Endothelial cell of umbilical vein (primary cell): ENCODE measurements around the gene LRP3. TPM values are rescaled to one million over a fixed set of nuclear protein-coding genes. Genes with fewer than 3 reads are reported as not detected.

ENCODE experiments used
- BruUV-seq: library from RNA; stranded (reverse); fragments of 400-500 nt; replicated peaks from 2 replicates; lab custom pipeline; 2021; lab: Mats Ljungman, UMichigan
- CTCF ChIA-PET: fragments of 300-600, 350-600 bp; sonication (Branson Sonifier 250); formaldehyde crosslinking; loops from one replicate; lab custom pipeline; 2021; ENCODE audit warnings: antibody characterized with exemption, inconsistent platforms; lab: Charles Lee
- POLR2A ChIA-PET: fragments of 300-600, 350-600 bp; sonication (Branson Sonifier 250); formaldehyde crosslinking; loops from one replicate; lab custom pipeline; 2021; ENCODE audit warnings: antibody characterized with exemption, inconsistent platforms; lab: Charles Lee
- DNase-seq: peaks from one replicate; pipeline ENCODE4 v3.0.0-alpha.2; 2011; ENCODE audit warnings: low read depth, low spot score
- FAIRE-seq: peaks from 2 replicates; lab custom pipeline; 2011; peaks lifted over from hg19 to GRCh38; lab: Jason Lieb, UNC
- H2AFZ ChIP-seq: 2 replicates; pipeline ENCODE4 v1.6.0; 2012; ENCODE audit warnings: low read depth, low read length, control low read depth, inconsistent platforms
- H3K27ac ChIP-seq: 2 replicates; pipeline ENCODE4 v1.5.1; 2011; ENCODE audit warnings: low read depth, mild to moderate bottlenecking, control low read depth, low read length, moderate library complexity; ENCODE audit not compliant: insufficient read depth
- H3K27me3 ChIP-seq, 2 experiments: 2 replicates each; pipeline versions ENCODE4 v1.6.0 to v1.6.1; 2011; ENCODE audit warnings: low read length in 2 of 2, mixed read lengths in 1 of 2; ENCODE audit not compliant: control insufficient read depth in 2 of 2, insufficient read depth in 2 of 2
- H3K36me3 ChIP-seq, 2 experiments: 2 replicates in 1 of 2; 3 replicates in 1 of 2; pipeline ENCODE4 v1.5.1; 2011; ENCODE audit warnings: low read length in 2 of 2, mild to moderate bottlenecking in 1 of 2, moderate library complexity in 1 of 2; ENCODE audit not compliant: control insufficient read depth in 2 of 2, insufficient read depth in 2 of 2; ENCODE audit errors: extremely low read depth in 1 of 2
- H3K4me1 ChIP-seq: 3 replicates; pipeline ENCODE4 v1.5.1; 2011; ENCODE audit warnings: mild to moderate bottlenecking, low read length; ENCODE audit not compliant: control insufficient read depth, insufficient read depth; ENCODE audit errors: extremely low read depth
- H3K4me2 ChIP-seq: 2 replicates; pipeline ENCODE4 v1.6.1; 2011; ENCODE audit warnings: low read length, control low read depth, mixed read lengths; ENCODE audit not compliant: insufficient read depth
- H3K4me3 ChIP-seq, 3 experiments: fragments of 200-600 bp in 1 of 3; sonication (generic), shearing (Covaris generic) in 1 of 3; replicated peaks in 1 of 3; 2 replicates each; pipeline ENCODE4 v1.5.1; 2011 to 2016; ENCODE audit warnings: control low read depth in 3 of 3, low read length in 3 of 3, mild to moderate bottlenecking in 2 of 3, inconsistent platforms in 1 of 3, low read depth in 1 of 3, moderate library complexity in 1 of 3; ENCODE audit not compliant: insufficient read depth in 1 of 3
- H3K79me2 ChIP-seq: 2 replicates; pipeline ENCODE4 v1.6.0; 2012; ENCODE audit warnings: low read length, inconsistent platforms; ENCODE audit not compliant: control insufficient read depth, insufficient read depth
- H3K9ac ChIP-seq: replicated peaks from 2 replicates; pipeline ENCODE3; 2011; ENCODE audit warnings: low read length, control low read depth; ENCODE audit not compliant: insufficient read depth; ENCODE audit errors: extremely low read depth
- H3K9me1 ChIP-seq: replicated peaks from 3 replicates; pipeline ENCODE4 v1.6.0; 2011; ENCODE audit warnings: mild to moderate bottlenecking, low read length; ENCODE audit not compliant: control insufficient read depth, insufficient read depth; ENCODE audit errors: extremely low read depth
- H3K9me3 ChIP-seq: replicated peaks from 2 replicates; pipeline ENCODE4 v1.5.1; 2012; ENCODE audit warnings: low read length, inconsistent platforms; ENCODE audit not compliant: control insufficient read depth, insufficient read depth
- H4K20me1 ChIP-seq: replicated peaks from 2 replicates; pipeline ENCODE3; 2011; ENCODE audit warnings: mild to moderate bottlenecking, low read length; ENCODE audit not compliant: control insufficient read depth, insufficient read depth; ENCODE audit errors: extremely low read depth
- EZH2 ChIP-seq: IDR thresholded peaks from 2 replicates; pipeline ENCODE4 v1.6.1; 2012; ENCODE audit warnings: borderline replicate concordance, low read depth, mild to moderate bottlenecking, moderate library complexity, low read length, inconsistent platforms; ENCODE audit not compliant: severe bottlenecking
- FOS ChIP-seq: IDR thresholded peaks from 2 replicates; pipeline ENCODE4 v1.6.1; 2011; ENCODE audit warnings: mild to moderate bottlenecking, low read length, moderate library complexity, borderline replicate concordance; ENCODE audit not compliant: insufficient read depth
- GATA2 ChIP-seq: IDR thresholded peaks from 2 replicates; pipeline ENCODE4 v1.7.0; 2011; ENCODE audit warnings: low read depth, mild to moderate bottlenecking, moderate library complexity, mixed read lengths, low read length; ENCODE audit not compliant: insufficient read length, insufficient read depth
- JUN ChIP-seq: IDR thresholded peaks from 2 replicates; pipeline ENCODE4 v1.6.1; 2011; ENCODE audit warnings: borderline replicate concordance, low read depth; ENCODE audit not compliant: insufficient read length, insufficient read depth
- MYC ChIP-seq: IDR thresholded peaks from one replicate; pipeline ENCODE4 v1.6.1; 2011; ENCODE audit warnings: mild to moderate bottlenecking, low read depth, low read length
- POLR2A ChIP-seq: IDR thresholded peaks from 2 replicates; pipeline ENCODE4 v1.6.1; 2012; ENCODE audit warnings: low read depth, mild to moderate bottlenecking, control low read depth, low read length
- POLR2AphosphoS5 ChIP-seq: IDR thresholded peaks from 2 replicates; pipeline ENCODE4 v1.6.1; 2012; ENCODE audit warnings: low read depth, mild to moderate bottlenecking, control low read depth, low read length, moderate library complexity; ENCODE audit not compliant: insufficient read depth
- dilution Hi-C: fragments of 300-500 bp; cut with MboI; formaldehyde crosslinking; loops from one replicate; pipeline ENCODE4 v1.15.0; 2019; ENCODE audit warnings: low sequenced_read_pairs; ENCODE audit not compliant: extremely low pct_ligation_motif_present
- intact Hi-C: fragments of 100-400 bp; cut with micrococcal nuclease; formaldehyde crosslinking; loops from one replicate; pipeline ENCODE4 v1.10.0; 2022
- polyA plus RNA-seq, 4 experiments: library from polyadenylated mRNA; depleted of rRNA in 3 of 4; stranded (reverse) in 3 of 4; unstranded in 1 of 4; fragments of >200 nt; gene quantifications; 2 replicates each; pipeline versions ENCODE4 v1.2.1 to v1.2.3, GENCODE V29; 2011 to 2012; ENCODE audit warnings: missing spikeins in 1 of 4
- total RNA-seq: library from RNA; stranded (reverse); gene quantifications from 2 replicates; pipeline ENCODE4 v1.2.3, GENCODE V29; 2021
- TF ChIP-seq, protein P1 (sequence below), 2 donors: IDR thresholded peaks; 1 replicate in 1 of 2; 2 replicates in 1 of 2; pipeline ENCODE4 v1.5.1; 2011; ENCODE audit warnings: low read length in 2 of 2, mild to moderate bottlenecking in 2 of 2, moderate library complexity in 2 of 2, control low read depth in 1 of 2, inconsistent platforms in 1 of 2, low read depth in 1 of 2; ENCODE audit not compliant: insufficient read depth in 1 of 2; ENCODE audit errors: extremely low read depth in 1 of 2
- TF ChIP-seq, protein P2 (sequence below): IDR thresholded peaks from 2 replicates; pipeline ENCODE4 v1.6.1; 2011; ENCODE audit not compliant: insufficient read depth, insufficient read length

The LRP3 gene
- total and polyA plus RNA-seq, 2 donors (not counting 3 experiments of a cell fraction or from before 2014, with no cell fraction given) = 14.3 to 19.4 TPM

DNA sequence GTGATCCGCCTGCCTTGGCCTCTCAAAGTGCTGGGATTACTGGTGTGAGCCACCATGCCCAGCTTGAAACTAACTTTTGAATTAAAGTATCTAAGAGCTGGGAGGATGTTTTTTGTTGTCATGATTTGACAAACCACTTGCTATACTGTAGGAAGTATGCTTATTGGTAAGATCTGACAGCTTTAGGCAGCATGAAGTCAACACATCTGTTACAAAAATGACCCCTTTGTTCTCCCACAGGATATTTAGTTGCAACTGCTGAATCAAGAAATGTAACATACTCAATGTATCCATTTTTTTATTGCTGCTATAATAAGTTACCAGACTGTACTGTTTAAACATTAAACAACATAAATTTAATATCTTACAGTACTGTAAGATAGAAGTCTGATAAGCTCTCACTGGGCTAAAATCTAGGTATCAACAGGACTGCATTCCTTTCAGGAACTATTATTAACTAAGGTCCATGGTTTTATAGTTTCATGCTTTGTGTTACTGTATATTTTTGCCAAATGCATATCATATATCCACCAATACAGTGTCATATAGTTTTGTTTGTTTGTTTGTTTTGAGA lies 22.8 kb upstream of the LRP3 start:
- H3K4me2 ChIP-seq = no peak overlapping the region
- H3K27me3 ChIP-seq = no peaks in the 10 kb centered on the region
- peaks cover 6% of the 10 kb centered on the region for H3K4me1 ChIP-seq
- H3K36me3 ChIP-seq = no peaks in the 10 kb centered on the region
- no peak overlapping the region for H3K9ac ChIP-seq
- DNase-seq (no peak), FAIRE-seq (no peak)
- H4K20me1 ChIP-seq = no peaks in the 10 kb centered on the region
- intact Hi-C loops (no loop called here), dilution Hi-C loops (no loop called here)
- TF ChIP-seq, protein P1, sequence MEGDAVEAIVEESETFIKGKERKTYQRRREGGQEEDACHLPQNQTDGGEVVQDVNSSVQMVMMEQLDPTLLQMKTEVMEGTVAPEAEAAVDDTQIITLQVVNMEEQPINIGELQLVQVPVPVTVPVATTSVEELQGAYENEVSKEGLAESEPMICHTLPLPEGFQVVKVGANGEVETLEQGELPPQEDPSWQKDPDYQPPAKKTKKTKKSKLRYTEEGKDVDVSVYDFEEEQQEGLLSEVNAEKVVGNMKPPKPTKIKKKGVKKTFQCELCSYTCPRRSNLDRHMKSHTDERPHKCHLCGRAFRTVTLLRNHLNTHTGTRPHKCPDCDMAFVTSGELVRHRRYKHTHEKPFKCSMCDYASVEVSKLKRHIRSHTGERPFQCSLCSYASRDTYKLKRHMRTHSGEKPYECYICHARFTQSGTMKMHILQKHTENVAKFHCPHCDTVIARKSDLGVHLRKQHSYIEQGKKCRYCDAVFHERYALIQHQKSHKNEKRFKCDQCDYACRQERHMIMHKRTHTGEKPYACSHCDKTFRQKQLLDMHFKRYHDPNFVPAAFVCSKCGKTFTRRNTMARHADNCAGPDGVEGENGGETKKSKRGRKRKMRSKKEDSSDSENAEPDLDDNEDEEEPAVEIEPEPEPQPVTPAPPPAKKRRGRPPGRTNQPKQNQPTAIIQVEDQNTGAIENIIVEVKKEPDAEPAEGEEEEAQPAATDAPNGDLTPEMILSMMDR (IDR thresholded peaks at IDR 0.05; ENCODE audit: extremely low read depth in 1 of 2, insufficient read depth in 1 of 2, low read depth in 1 of 2, low read length in 2 of 2) = no peak
- TF ChIP-seq, protein P2, sequence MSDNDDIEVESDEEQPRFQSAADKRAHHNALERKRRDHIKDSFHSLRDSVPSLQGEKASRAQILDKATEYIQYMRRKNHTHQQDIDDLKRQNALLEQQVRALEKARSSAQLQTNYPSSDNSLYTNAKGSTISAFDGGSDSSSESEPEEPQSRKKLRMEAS = no peak
- no peak for TF ChIP-seq FOS
- TF ChIP-seq EZH2 = no peak
- TF ChIP-seq GATA2 = no peak
- TF ChIP-seq MYC = no peak
- TF ChIP-seq POLR2A = no peak
- no peak for TF ChIP-seq POLR2AphosphoS5
- TF ChIP-seq JUN = no peak
- H3K79me2 ChIP-seq = no peaks in the 10 kb centered on the region
- BruUV-seq = no TSS peak
- no peak overlapping the region for H2AFZ ChIP-seq
- CTCF ChIA-PET = interaction anchor here (0.9 to 1.1 kb wide), 2 partner anchors 13 to 46 kb away, joined by 4 to 5 read pairs; no protein-coding TSS in a partner anchor
- no peaks in the 10 kb centered on the region for H3K9me3 ChIP-seq
- H3K4me3 ChIP-seq = no peak overlapping the region
- H3K9me1 ChIP-seq = no peaks in the 10 kb centered on the region
- no peak overlapping the region for H3K27ac ChIP-seq
- POLR2A ChIA-PET = no interaction called here
